ENCODE data around the gene CEP250.
A peak's percentile ranks its signal among the peaks of the same experiment; 100 is the strongest.
"Not testable (repeated sequence)": the region's sequence is repeated elsewhere in the genome, so short reads cannot be mapped to it uniquely, and the experiment has no call there.

The CEP250 gene

DNA sequence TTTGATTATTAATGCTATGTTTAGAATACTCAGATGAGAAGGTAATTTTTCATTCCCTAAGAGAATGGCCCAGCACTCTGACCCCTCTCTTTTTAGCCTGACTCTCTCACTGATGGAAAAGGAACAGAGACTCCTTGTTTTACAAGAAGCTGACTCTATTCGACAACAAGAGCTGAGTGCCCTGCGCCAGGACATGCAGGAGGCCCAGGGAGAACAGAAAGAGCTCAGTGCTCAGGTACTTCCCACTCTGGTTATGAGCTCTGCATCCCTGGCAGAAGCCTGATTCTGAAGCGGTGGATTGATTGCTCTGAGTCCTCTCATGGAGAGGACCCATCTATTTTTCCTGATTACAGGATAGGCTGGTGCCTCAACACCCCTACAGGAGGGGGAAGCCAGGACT is 41.1 kb downstream of the CEP250 start:
- no peak for DNase-seq

DNA sequence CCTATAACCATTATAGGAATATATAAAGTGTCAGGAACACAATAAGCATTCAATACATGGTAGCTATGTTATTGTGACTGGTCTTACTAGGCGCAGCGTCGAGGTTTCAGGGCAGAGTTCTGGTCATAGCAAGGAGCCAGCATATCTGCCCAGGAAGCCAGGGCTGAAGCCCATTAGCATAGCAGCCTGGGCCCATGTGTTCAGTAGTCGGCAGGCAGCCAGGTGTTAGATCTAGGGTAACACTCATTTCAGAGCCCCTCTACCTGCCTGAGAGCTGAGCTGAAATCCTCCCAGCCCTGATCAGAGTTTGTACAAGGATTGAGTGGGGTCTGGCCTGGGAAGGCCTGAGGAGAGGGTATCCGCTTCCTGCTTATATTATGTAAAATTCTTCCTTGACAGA is 41.9 kb downstream of the CEP250 start:
- no peak for DNase-seq

DNA sequence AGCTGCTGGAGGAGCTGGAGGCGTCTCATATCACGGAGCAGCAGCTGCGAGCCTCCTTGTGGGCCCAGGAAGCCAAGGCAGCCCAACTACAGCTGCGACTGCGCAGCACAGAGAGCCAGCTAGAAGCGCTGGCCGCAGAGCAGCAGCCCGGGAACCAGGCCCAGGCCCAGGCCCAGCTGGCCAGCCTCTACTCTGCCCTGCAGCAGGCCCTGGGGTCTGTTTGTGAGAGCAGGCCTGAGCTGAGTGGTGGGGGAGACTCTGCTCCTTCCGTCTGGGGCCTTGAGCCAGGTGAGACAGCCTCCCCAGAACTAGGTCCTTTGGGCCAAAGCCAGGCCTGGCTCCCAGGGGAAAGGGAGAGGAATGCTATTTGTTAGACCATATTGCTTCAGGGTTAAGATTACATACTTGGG is 42.4 kb downstream of the CEP250 start:
- no peak for DNase-seq

DNA sequence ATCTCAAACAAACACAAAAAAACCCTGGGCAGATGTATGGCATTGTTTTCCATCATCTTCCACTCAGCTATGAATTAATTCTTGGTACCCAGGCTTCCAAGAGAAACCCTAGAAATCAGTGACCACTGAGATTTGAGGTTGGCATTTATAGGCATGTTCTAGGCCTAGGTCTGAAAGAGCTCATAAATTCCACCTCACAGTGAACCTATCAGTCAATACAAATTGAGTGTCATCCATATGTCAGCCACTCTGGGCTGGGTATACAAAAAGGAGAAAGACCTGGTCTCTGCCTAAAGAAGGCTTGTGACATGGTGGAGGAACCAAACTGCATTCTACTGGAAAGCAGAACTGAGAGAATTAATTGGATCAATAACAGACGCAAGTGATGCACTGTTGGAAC is 43.9 kb downstream of the CEP250 start:
- no peak for DNase-seq

DNA sequence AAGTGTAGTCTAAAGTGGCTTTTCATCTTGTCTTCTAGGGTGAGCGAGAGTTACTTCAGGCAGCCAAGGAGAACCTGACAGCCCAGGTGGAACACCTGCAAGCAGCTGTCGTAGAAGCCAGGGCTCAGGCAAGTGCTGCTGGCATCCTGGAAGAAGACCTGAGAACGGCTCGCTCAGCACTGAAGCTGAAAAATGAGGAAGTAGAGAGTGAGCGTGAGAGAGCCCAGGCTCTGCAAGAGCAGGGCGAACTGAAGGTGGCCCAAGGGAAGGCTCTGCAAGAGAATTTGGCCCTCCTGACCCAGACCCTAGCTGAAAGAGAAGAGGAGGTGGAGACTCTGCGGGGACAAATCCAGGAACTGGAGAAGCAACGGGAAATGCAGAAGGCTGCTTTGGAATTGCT is 47.0 kb downstream of the CEP250 start:
- DNase-seq: no peak

DNA sequence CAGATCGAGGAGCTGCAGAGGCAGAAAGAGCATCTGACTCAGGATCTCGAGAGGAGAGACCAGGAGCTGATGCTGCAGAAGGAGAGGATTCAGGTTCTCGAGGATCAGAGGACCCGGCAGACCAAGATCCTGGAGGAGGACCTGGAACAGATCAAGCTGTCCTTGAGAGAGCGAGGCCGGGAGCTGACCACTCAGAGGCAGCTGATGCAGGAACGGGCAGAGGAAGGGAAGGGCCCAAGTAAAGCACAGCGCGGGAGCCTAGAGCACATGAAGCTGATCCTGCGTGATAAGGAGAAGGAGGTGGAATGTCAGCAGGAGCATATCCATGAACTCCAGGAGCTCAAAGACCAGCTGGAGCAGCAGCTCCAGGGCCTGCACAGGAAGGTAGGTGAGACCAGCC is 47.9 kb downstream of the CEP250 start:
- DNase-seq: no peak

DNA sequence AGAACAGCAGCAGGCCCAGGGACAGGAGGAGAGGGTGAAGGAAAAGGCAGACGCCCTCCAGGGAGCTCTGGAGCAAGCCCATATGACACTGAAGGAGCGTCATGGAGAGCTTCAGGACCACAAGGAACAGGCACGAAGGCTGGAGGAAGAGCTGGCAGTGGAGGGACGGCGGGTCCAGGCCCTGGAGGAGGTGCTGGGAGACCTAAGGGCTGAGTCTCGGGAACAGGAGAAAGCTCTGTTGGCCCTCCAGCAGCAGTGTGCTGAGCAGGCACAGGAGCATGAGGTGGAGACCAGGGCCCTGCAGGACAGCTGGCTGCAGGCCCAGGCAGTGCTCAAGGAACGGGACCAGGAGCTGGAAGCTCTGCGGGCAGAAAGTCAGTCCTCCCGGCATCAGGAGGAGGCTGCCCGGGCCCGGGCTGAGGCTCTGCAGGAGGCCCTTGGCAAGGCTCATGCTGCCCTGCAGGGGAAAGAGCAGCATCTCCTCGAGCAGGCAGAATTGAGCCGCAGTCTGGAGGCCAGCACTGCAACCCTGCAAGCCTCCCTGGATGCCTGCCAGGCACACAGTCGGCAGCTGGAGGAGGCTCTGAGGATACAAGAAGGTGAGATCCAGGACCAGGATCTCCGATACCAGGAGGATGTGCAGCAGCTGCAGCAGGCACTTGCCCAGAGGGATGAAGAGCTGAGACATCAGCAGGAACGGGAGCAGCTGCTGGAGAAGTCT is 48.6 kb downstream of the CEP250 start:
- no peak for DNase-seq

DNA sequence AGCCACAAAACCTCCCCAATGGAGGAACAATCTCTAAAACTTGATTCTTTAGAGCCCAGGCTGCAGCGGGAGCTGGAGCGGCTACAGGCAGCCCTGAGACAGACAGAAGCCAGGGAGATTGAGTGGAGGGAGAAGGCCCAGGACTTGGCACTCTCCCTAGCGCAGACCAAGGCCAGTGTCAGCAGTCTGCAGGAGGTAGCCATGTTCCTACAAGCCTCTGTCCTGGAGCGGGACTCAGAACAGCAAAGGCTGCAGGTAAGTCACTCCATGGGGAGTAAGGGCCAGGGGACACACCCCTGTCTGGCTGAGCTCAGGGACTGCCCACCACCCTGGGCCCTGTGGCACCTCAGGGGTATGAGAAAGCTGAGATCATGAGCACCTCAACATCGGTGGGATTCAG is 49.4 kb downstream of the CEP250 start:
- DNase-seq: no peak

DNA sequence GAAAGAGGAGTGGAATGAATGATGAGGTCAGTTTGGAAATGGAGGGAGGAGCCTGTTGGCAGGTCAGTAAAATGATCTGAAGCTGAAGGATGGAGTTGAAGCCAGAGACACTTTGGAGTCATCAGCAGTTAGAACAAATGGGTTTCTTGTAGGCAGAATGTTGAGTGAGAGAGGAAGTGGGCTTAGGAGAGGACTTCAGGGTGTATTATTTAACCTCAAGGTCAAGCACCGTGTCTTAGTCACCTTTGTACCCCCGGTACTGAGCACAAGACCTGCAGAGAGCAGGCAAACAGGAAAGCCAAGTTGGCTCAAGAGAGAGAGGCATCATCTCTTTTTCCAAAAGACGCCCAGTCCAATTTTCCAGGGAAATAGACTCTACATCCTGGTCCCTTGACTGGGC is 50.8 kb downstream of the CEP250 start:
- no peak for DNase-seq

DNA sequence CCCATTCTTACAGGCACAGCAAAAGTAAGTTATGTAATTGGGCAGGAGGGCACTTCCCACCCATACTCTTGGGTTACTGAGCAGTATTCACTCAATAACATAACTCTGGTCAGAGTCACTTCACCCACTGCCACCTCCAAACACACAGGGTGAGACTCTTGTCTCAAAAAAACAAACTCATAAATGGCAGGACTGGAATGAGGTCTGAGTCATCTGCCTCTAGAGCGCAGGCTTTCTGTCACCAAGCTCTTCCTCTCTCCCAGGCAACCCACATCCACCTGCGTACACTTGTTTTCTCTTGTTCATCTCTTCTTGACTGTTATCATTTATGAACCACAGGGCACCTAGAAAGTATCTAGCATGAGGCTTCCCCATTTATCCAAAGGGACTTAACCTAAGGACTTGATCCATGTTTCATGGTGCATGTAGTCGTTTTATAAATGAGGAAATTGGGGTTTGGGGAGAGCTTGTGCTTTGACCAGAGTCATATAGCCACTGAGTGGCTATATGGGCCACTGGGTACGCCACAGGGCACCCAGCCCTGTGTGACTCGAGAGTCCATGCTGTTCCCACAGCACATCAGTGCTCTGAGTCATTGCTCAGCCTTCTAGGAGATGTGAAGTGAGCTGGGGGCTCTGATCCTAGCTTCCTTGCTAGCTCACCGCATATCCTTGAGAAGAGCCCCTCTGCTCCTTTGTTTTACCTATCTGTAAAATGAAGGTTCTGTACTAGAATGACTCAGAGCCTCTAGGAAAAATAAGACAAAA is 51.7 kb downstream of the CEP250 start:
- DNase-seq: peak; percentile 14

DNA sequence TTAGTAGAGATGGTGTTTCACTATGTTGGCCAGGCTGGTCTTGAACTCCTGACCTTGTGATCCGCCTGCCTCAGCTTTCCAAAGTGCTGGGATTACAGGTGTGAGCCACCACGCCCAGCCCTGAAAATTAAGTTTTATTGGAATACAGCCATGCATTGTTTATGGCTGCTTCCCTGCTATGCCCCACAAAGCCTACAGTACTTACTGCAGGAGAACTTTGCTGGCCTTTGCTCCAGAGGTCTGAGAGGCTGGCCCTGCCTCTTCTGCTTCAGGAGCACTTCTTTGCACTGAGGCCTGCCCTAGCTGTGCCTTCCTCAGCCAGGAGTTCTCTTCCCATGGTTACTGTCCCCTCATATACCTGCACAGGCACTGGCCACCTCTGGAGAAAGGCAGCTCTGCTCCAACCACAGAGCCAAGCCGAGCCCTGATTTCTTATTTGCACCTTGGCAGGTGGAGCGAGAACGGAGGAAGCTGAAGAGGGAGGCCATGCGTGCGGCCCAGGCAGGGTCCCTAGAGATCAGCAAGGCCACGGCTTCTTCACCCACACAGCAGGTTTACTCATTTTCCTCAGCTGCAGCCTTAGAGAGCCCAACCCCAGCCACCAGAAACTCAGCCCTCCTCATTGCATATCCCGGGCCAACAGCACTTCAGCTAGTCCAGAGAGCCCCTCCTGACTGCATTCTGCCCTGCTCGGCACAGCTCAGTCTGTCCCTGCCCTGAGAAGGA is 53.3 kb downstream of the CEP250 start:
- DNase-seq: no peak

DNA sequence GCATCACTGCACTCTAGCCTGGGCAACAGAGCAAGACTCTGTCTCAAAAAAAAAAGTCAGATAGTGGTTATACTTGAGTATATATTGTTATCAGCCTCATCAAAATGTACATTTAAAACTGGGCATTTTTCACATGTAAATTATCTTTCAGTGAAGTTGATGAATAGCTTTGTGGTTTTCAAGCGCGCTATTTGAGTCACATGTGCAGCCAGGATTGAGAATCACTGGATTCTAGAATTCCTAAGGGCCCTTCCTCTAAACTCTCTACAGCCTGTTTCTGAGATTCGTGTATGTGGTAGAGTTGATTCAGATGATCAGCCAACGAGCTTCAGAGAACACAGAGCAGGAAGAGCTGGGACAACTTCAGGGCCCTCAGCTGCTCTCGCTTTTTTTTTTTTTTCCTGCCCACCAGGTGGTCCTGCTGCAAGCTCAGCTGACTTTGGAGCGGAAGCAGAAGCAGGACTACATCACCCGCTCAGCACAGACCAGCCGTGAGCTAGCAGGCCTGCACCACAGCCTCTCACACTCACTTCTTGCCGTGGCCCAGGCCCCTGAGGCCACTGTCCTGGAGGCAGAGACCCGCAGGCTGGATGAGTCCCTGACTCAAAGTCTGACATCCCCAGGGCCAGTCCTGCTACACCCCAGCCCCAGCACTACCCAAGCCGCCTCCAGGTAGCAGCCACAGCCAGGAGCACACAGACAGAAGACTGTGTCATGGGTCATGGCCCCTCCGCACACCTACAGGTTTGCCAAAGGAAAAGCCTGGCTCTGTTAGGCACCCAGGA is 55.7 kb downstream of the CEP250 start:
- DNase-seq: no peak

DNA sequence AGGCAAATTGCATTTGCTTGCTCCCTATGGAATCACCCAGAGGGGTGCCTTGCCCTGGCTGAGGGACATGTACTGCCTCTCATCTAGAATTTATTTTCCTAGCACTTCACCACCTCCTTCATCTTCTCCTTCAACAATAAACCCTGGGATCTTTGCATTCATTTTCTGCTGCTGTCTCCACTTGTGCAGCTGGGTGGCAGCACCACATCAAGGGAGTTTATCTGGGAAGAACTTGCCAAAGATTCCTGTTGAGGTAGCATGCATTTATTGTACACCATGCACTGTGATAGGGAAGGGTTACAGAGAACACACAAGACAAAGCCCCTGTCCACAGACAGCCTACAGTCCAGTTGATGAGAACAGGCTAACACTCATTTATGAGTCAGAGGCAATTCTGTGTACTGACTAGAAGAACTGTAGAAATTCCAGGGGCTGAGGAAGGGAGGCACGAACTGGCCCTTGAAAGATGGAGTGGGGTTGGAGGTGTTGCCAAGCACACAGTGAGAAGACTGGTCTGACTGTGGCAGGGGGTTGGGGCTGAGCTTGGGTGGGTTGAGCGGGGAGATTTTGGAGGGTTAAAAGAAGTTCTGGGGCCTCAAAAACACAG is 56.5 kb downstream of the CEP250 start:
- DNase-seq: peak; percentile 24

DNA sequence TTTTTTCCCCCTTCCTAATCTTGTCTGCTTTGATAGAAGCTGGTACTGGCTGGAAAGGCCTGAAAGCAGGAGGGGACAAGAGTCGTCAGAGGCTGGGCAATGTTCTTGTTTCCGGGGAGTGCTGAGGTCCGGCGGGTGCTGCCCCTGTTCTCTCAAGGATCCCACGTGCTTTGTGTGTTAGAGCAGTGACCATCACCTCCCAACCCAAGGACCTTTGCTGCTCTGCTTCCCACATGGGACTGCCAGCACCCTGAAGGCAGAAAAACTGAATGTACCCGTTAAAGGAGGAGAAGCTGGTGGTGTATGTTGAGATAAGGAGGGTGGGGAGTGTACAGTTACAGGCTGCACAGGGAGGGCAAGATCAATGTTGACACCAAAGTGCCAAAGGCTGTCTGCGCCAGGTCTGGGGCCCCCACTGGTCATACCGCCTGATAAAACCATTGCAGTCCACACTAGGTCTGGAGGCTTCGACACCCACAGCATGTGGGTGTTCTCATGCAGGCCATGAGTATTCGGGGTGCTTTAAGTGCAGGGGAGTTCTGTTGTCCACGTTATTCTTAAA is 59.1 kb downstream of the CEP250 start:
- no peak for DNase-seq

DNA sequence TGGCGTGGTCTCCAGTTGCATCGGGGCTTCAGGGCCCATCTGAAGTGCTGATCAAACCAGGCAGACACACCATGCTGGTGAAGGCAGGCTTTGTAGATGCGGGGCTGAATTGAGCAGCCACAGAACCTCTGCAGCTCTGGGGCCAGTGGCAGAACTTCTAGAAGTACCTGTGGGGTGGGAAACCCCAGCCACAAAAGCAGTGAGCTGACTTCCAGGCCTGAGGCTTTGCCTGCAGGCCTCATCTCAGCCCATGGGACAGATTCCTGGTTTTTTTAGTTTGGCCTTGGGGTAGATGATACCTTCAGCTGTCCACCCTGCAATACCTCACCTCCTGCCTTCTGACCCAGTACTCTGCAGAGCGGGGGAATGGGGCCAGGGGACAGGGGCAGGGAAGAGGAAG is 59.9 kb downstream of the CEP250 start:
- no peak for DNase-seq

DNA sequence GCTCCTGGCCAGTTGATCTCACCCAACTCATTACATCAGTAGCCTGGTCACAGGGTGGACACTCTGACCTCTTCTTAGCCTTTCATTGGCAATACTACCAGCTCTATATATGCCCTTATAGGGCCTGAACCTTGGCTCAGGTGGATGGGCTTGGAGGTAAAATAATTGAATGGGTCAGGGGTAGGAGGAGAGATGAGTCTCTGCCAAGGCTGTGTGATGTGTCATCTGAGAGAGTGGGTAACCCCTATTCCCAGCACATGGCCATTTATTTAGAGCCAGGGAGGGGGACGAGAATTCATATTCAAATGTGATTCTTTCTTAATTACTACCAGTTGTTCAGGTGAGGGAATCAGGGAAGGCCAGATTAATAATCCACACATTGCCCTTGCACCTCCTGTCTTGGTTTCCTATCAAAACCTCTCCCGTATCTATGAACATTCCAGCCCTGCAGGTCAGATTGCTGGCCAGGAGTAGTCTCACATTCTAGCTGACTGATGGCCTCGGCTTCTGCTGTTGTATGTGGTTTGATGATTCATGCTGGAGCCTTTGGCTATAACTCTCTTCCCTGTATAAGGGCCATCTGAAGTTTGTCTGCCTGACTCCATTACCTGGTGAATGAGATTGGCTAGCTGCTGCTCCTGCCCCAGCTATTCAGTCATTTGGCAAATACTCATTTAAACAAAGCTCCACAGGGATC is 60.7 kb downstream of the CEP250 start:
- peak; percentile 80 for DNase-seq

DNA sequence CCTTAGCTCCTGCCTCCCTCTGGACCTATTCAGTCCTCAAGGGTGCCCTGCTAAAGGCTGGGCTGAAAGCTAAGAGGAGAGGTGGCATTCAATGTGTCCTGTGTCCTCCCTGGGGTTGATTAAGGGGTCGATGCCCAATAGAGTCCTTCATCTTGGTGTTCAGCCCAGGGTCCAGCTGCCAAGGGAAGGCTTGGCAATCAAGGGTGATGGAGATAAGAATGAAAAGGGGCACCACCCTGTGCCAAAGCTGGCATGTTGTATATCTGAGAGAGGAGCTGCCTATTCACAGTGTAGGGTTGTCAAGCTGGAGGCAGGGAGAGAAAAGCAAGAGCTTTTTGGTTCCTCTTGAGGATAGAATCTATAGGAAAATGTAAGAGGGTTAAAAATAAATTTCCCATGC is 61.7 kb downstream of the CEP250 start:
- DNase-seq: no peak

DNA sequence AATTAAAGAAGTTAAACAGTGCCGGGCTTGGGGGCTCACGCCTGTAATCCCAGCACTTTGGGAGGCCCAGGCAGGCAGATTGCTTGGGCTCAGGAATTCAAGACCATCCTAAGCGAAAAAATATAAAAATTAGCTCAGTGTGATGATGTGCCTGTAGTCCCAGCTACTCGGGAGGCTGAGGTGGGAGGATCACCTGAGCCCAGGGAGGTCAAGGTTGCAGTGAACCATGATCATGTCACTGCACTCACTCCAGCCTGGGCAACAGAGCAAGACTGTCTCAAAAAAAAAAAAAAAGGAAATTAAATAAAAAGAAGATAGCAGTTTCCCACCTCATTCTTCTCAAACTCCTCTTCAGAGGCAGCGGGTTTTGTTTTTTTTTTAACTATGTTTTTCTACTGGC is 62.4 kb downstream of the CEP250 start:
- not testable (repeated sequence) for DNase-seq

DNA sequence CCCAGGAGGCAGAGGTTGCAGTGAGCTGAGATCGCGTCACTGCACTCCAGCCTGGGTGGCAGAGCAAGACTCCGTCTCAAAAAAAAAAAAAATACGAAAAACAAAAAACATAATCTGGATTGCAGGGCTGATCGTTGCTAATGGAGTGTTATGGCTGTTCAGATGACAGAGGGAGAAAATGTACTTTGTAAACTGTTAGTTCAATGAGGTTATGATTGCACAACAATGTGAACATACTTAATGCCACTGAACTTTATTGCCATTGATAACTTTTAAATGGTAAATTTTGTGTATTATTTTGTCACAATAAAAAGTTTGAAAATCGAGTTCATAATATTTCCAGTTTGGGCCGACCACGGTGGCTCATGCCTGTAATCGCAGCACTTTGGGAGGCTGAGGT is 63.6 kb downstream of the CEP250 start:
- DNase-seq: no peak

DNA sequence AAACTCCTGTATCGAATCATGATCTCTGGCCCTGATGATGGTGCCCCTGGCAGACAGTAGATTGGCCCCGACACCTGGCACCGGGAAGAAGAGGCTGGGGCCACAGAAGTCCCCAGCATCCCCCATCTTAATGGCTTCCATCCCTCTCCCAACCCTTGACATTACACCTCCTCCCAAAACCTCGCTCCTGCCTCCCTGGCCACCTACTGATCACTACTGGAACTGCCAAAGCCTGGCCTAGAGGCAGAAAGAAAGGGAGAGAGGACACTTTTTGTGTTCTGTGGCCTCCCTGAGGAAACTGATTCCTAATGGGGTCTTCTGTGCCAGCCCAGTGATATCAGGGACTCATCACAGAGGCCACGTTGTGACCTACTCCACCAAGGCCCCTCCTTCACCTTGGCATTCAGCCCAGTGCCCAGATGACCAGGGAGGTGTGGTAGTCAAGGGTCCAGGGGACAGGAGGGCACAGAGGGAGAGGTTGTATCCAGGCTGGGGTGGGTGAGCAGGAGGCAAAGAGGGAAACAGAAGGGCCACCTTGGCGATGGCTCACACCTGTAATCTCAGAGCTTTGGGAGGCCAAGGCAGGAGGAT is 68.0 kb downstream of the CEP250 start:
- peak; percentile 10 for DNase-seq

DNA sequence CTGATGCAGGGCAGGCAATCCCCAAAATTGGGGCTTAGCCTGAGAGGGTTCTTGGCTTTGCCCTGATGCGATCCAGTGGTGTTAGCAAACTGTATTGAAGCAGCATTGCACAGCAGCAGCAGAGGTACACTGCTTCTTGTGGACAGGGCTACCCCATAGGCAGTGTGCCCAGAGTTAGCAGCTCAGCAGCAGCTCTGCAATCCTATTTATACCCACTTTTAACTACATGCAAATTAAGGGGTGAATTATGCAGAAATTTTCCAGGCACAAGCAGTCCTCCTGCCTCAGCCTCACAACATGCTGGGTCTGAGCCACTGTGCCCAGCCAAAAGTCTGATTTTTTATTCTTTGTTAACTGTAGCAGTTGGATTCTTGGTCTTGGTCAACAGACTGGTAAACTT is 70.2 kb downstream of the CEP250 start:
- DNase-seq: no peak

Measured in HCEC 1CT (cell line).